ENCODE measurements around the gene MACO1.
A peak's percentile ranks its signal among the peaks of the same experiment; 100 is the strongest.
"Not testable (repeated sequence)": the region's sequence is repeated elsewhere in the genome, so short reads cannot be mapped to it uniquely, and the experiment has no call there.

Gene MACO1, protein sequence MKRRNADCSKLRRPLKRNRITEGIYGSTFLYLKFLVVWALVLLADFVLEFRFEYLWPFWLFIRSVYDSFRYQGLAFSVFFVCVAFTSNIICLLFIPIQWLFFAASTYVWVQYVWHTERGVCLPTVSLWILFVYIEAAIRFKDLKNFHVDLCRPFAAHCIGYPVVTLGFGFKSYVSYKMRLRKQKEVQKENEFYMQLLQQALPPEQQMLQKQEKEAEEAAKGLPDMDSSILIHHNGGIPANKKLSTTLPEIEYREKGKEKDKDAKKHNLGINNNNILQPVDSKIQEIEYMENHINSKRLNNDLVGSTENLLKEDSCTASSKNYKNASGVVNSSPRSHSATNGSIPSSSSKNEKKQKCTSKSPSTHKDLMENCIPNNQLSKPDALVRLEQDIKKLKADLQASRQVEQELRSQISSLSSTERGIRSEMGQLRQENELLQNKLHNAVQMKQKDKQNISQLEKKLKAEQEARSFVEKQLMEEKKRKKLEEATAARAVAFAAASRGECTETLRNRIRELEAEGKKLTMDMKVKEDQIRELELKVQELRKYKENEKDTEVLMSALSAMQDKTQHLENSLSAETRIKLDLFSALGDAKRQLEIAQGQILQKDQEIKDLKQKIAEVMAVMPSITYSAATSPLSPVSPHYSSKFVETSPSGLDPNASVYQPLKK

DNA sequence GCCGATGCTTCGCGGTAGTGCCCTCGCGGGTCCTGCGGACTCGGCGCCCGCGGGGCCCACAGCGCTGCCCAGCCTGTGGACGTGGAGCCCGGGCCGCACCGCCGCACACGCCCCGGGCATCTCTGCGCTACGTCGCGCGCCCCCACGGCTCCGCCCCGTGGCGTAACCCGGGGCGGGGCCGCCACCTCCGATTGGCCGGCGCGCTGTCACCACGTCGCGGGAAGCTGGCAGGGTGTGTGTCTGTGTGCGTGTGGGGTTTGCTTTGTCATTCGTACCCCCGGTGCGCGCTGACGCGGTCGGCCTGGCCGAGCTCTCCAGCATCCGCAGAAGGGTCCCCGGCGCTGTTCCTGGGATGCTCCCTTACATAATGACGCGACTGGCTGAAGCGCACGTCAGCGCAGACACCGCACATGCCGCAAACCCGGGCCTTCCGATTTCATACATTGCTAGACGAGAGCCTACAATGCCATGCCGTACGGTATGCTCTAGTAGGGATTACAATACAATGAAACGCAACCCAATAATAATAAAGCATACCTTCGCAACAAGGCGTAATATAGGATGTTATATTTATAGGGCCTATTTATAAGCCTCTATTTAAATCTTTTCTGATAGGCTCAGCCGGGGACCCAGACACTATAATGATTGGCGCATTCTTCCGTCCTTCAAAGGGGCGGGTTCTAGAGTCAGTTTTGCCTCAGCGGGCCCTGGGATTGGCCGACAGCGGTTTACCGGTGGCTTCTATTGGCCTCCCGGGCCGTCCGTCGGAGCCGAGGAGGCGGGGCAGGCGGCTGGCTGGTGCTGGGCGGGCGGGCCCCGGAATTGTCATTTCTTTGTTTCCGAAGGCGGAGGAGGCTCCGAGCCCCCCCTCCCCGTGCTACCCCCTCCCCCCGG is at the start of gene MACO1:
Gene MACO1, plus strand, starts transcription at position 825 of the 894 bp plus-strand sequence. CDS start 202 bp downstream, outside the sequence.
- DNase-seq (ENCODE audit: low read depth) = peak; percentile 92

- DNase-seq (ENCODE audit: low read depth) = not testable (repeated sequence)
Observed at GRCh38 chr1:25382543-25382942, 48.2 kb upstream of the MACO1 start.

DNA sequence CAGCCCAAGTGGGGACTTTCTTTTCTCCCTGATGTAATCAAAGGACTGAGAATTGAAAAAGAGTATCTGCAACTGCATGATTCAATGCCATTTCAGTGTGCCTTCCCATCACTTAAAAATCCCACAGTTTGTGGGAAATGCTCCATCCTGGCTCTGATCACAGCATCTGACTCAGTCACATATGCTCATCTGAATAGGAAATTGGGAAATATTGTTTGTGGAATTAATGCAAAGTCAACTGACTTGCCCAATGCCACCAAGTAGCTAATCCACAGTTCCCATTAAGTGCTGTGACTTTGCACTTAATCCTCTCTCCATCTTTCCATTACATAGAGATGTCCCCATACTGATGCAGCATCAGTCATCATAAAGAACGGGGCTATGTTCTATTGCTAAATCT is 47.6 kb upstream of the MACO1 start:
- not testable (repeated sequence) for DNase-seq (ENCODE audit: low read depth)

GRCh38 chr1:25383875-25384274 is 46.8 kb upstream of the MACO1 start:
- not testable (repeated sequence) for DNase-seq (ENCODE audit: low read depth)

DNA sequence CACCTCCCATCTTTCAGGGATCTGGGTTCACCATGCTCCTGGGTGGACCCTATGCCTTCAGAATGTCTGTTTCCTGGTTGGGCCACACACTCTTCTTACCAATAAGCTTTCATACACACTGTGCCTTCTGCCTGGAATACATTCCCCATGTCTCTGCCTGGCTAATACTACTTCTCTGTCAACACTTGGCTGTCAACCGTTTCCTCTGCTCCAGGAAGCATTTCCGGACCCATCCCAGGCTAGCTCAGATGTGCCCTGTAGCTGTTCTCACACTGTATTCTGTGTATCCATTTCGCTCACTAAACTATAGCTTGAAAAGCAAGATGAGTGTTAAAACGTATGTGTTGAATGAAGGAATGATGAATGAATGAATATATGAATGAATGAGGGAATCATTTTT is 43.6 kb upstream of the MACO1 start:
- not testable (repeated sequence) for DNase-seq (ENCODE audit: low read depth)

DNA sequence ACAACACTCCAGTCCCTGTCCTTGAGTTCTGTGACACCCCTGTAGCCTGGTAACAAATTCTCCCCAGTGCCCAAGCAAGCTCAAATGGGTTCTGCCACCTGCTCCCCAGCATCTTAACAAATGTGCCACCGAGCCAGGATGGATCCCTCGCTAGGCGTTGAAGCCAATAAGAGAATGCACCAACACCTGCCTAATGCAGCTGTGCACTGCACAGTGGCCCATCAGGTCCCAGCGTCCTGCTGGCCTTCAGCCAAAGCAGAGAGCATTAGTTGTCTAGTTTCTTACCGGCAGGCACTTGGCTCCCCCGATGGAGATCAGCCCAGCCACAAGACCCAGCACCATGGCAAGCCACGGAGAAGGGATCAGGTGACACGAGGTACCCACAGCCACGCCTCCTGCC is 42.0 kb upstream of the MACO1 start:
- DNase-seq (ENCODE audit: low read depth) = not testable (repeated sequence)

DNA sequence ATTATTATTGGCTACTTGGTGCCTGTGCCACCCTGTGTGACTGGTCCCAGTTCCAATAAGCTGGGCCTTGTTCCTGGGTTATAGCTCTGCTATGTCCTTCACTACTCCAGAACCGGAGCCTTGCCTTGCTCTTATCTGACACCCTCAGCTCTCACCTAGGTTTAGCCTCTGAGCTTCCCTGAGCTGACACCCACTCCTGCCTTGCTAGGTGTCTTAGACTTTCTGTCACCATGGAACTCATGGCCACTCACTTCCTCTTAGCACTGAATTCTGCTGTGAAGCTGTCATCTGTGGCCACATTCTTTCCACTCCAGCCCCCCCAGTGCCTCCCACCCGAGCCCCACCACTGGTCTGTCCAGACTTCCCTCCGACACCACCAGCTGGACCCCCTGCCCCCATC is 41.0 kb upstream of the MACO1 start:
- not testable (repeated sequence) for DNase-seq (ENCODE audit: low read depth)

- no peak for DNase-seq (ENCODE audit: low read depth)
Observed at GRCh38 chr1:25392841-25393240, 37.9 kb upstream of the MACO1 start.

DNA sequence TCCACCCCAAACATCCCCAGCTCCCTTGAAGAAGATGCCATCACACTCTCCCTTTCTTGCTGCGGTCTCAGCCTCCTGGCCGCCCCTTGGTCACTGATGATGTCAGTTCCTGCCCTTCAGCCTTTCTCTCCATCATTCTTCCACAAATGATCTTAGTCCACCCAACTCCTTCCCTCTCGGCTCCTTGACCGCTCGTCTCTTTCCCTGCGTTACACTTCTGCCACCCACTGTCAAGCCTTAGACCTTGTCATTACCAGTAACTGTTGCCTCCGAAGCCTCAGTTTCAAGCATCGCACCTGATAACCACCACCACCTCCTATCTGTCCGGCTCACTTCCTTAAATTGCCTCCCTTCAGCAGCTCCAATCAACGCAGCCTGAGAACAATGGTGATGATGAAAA is 33.1 kb upstream of the MACO1 start:
- not testable (repeated sequence) for DNase-seq (ENCODE audit: low read depth)

DNA sequence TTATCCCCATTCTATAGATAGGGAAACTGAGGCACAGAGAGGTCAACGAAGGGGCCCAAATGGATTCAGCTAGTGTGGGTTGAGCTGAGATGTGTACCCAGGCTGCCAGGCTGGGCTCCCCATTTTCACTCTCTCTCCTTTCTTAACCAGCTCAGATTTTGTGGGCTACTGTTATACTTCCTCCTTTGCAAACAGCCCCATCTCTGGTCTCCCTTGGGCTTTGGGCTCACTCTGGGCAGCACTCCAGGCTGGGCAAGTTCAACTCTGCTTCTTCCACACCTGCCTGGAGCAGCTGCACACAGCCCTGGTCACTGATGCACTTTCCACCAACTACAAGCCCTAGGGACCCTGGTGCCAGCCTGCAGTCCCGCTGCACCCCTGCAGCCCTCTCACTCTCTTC is 32.6 kb upstream of the MACO1 start:
- not testable (repeated sequence) for DNase-seq (ENCODE audit: low read depth)

DNA sequence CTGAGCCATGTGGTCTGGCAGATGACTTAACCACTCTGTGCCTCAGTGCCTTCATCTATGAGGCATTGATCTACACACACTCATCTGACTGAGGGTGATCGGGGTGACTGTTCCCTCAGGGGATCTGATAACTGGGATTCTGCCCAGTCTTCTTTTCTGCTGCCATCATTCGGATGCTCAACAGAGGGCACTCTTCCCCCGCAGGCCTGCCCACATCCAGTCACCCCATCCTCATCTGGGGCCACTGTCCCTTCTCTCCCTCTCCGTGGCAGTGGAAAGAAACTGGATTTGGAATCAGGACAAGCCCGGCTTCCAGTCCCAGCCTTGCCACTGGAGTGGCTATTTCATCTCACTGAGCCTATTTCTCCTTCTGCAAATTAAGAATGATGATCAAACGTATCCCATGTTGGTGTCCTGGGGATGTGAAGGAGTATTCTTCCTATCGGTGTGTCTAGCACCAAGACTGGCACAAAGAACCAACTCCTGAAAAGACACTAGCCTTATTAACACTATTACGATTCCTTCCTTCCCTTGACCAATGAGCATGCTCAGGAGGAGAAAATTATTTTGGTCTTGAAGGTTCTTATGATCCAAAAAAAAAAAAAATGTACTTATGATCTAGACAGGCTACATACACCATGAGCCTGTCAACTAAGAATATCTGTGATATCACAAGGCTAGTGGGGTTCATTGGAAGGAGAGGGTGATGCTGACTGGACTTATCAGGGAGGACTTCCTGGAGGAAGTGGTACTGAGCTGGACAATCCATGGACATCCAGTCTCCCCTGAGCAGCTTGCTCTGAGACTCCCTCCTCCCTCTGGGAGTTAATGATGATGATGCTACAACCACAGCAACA is 27.5 kb upstream of the MACO1 start:
- not testable (repeated sequence) for DNase-seq (ENCODE audit: low read depth)

- not testable (repeated sequence) for DNase-seq (ENCODE audit: low read depth)
Observed at GRCh38 chr1:25405731-25406305, 24.9 kb upstream of the MACO1 start.

- not testable (repeated sequence) for DNase-seq (ENCODE audit: low read depth)
Observed at GRCh38 chr1:25409641-25410427, 20.9 kb upstream of the MACO1 start.

DNA sequence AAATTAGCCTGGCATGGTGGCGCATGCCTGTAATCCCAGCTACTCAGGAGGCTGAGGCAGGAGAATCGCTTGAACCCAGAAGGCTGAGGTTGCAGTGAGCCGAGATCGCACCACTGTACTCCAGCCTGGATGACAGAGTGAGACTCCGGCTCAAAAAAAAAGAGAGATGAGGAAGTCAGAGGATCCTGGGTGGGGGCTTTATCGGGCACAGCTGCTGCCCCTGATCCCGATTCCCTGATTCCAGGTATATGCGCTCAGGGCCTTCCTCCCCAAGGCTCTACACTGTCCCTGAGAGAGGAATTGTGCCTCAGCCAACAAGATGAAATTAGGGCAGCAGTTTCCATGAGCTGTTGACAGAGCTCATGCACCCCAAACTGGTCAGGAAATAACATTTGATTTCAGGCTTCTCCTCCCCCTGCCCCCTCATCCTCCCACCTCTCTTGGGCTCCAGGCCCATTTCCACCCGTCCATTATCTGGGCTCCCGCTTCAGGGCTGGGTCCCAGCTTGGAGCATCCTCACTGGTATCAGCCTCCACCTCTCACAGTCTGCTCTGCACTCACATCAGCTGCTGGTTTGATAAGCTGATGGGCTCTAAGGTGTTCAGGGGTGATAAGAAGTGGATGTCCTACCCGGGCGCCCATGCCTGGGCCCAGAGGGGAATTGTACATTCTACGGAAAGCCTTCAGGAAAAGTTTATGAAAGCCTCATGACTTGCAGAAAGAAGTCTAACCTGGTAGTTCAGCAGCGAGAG is 17.6 kb upstream of the MACO1 start:
- not testable (repeated sequence) for DNase-seq (ENCODE audit: low read depth)

GRCh38 chr1:25414157-25414556 is 16.5 kb upstream of the MACO1 start:
- DNase-seq (ENCODE audit: low read depth) = not testable (repeated sequence)

DNA sequence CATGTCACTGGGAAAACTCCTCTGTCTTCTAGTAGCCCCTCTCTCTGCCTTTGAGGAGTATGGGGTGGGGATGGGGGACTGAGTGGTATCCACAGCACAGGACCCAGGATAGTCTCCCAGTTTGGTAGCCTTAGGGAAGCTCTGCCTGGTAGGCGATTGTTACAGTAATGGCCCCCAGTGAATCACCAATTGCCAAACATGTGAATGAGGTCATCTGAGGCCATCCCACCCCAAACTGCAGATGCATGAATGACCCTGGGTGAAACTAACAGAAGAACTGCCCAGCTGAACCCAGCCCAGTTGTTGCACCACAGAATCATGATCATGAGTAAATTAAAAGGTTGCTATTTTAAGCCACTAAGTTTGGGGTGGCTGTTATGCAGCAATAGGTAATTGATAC is 16.1 kb upstream of the MACO1 start:
- not testable (repeated sequence) for DNase-seq (ENCODE audit: low read depth)

DNA sequence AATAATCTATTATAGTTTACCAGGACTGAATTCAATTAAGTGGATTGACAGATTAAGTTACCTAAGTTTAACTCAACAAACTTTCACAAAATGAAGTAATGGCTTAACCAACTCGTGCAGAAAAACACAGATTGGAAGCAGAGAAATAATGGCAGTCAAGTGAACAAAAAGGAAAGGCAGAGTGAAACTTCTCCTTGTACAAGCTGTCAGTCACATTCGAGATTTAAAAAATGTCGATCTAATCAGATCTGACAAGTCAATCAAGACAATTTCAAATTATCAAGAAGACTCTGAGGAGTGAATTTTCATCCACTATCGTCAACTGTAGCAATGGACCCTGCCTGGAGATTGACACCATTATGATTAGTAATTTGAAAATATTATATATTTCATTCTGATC is 13.4 kb upstream of the MACO1 start:
- DNase-seq (ENCODE audit: low read depth) = not testable (repeated sequence)

- not testable (repeated sequence) for DNase-seq (ENCODE audit: low read depth)
Observed at GRCh38 chr1:25419339-25419738, 11.4 kb upstream of the MACO1 start.

GRCh38 chr1:25420715-25421114 is 10.0 kb upstream of the MACO1 start, which contains the start of gene RHCE:
Gene RHCE, minus strand, starts transcription at chr1:25420825. Its CDS starts 39 bp downstream, at chr1:25420786.
- not testable (repeated sequence) for DNase-seq (ENCODE audit: low read depth)
